ENCODE measurements around the gene DGKQ. TPM values are rescaled to one million over a fixed set of nuclear protein-coding genes. Genes with fewer than 3 reads are reported as not detected.

The DGKQ gene
- total and polyA plus RNA-seq, 2 of the 13 experiments (the other 11 are each of a cell fraction or from before 2014, with no cell fraction given) = 4.5 to 7.2 TPM

GRCh38 chr4:985123-985830 lies 11.9 kb upstream of the DGKQ start (continued):
- TF ChIP-seq, protein P1, sequence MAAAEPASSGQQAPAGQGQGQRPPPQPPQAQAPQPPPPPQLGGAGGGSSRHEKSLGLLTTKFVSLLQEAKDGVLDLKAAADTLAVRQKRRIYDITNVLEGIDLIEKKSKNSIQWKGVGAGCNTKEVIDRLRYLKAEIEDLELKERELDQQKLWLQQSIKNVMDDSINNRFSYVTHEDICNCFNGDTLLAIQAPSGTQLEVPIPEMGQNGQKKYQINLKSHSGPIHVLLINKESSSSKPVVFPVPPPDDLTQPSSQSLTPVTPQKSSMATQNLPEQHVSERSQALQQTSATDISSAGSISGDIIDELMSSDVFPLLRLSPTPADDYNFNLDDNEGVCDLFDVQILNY (CRISPR knock-in tag; conservative IDR thresholded peaks at IDR 0.05) = no peak
- TF ChIP-seq RORA (CRISPR knock-in tag; IDR thresholded peaks at IDR 0.05) (no peak), ZNF773 (CRISPR knock-in tag; IDR thresholded peaks at IDR 0.05; ENCODE audit: borderline replicate concordance) (no peak), ZHX2 (IDR thresholded peaks at IDR 0.05; ENCODE audit: low read depth) (no peak), ZHX2 (CRISPR knock-in tag; IDR thresholded peaks at IDR 0.05; ENCODE audit: borderline replicate concordance) (no peak), ZSCAN22 (CRISPR knock-in tag; IDR thresholded peaks at IDR 0.05) (no peak), STAG1 (CRISPR knock-in tag; IDR thresholded peaks at IDR 0.05) (0 out of 2 replicates have a peak, but pooled peaks have one; percentile 15), ZNF275 (CRISPR knock-in tag; IDR thresholded peaks at IDR 0.05; ENCODE audit: borderline replicate concordance) (no peak), ZKSCAN8 (CRISPR knock-in tag; IDR thresholded peaks at IDR 0.05; ENCODE audit: borderline replicate concordance) (no peak), KIAA2018 (CRISPR knock-in tag; IDR thresholded peaks at IDR 0.05; ENCODE audit: borderline replicate concordance) (no peak)
- TF ChIP-seq, protein P2, sequence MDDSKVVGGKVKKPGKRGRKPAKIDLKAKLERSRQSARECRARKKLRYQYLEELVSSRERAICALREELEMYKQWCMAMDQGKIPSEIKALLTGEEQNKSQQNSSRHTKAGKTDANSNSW (CRISPR knock-in tag; IDR thresholded peaks at IDR 0.05; ENCODE audit: borderline replicate concordance) = no peak
